Smooth muscle cell (in vitro differentiated cells): ENCODE measurements around the gene NPIPB4. TPM values are rescaled to one million over a fixed set of nuclear protein-coding genes. Genes with fewer than 3 reads are reported as not detected.
A peak's percentile ranks its signal among the peaks of the same experiment; 100 is the strongest.
"Not testable (repeated sequence)": the region's sequence is repeated elsewhere in the genome, so short reads cannot be mapped to it uniquely, and the experiment has no call there.

Experiments
- DNase-seq: peaks from one replicate; lab custom pipeline; 2025; ENCODE audit not compliant: unreplicated experiment; lab: John Stamatoyannopoulos, UW
- H2AFZ ChIP-seq: fragments of 200-600 bp; sonication (generic); 2 replicates; pipeline ENCODE4 v1.6.0; 2016; ENCODE audit warnings: antibody characterized with exemption, low read depth, mild to moderate bottlenecking
- H3F3A ChIP-seq: fragments of 200-600 bp; sonication (generic); 2 replicates; pipeline ENCODE4 v1.6.0; 2017; ENCODE audit warnings: antibody characterized with exemption, low read depth
- H3K27ac ChIP-seq: fragments of 200-600 bp; sonication (generic); 2 replicates; pipeline ENCODE4 v1.5.1; 2016; ENCODE audit warnings: low read depth, mild to moderate bottlenecking
- H3K27me3 ChIP-seq: fragments of 200-600 bp; sonication (generic); 2 replicates; pipeline ENCODE4 v1.6.1; 2016; ENCODE audit warnings: low read depth, mild to moderate bottlenecking
- H3K36me3 ChIP-seq: fragments of 200-600 bp; sonication (generic); 2 replicates; pipeline ENCODE4 v1.5.1; 2016; ENCODE audit warnings: low read depth
- H3K4me1 ChIP-seq: fragments of 200-600 bp; sonication (generic); 2 replicates; pipeline ENCODE4 v1.5.1; 2016; ENCODE audit warnings: low read depth
- H3K4me2 ChIP-seq: fragments of 200-600 bp; sonication (generic); 2 replicates; pipeline ENCODE4 v1.6.0; 2016; ENCODE audit warnings: mild to moderate bottlenecking
- H3K4me3 ChIP-seq: fragments of 200-600 bp; sonication (generic); 2 replicates; pipeline ENCODE4 v1.5.1; 2016; ENCODE audit warnings: mild to moderate bottlenecking
- H3K79me2 ChIP-seq: fragments of 200-600 bp; sonication (generic); 2 replicates; pipeline ENCODE4 v1.6.0; 2016; ENCODE audit warnings: low read depth, mild to moderate bottlenecking
- H3K9ac ChIP-seq: fragments of 200-600 bp; sonication (generic); 2 replicates; pipeline ENCODE4 v1.6.0; 2016; ENCODE audit warnings: low read depth
- H3K9me3 ChIP-seq: fragments of 200-600 bp; sonication (generic); replicated peaks from 2 replicates; pipeline ENCODE4 v1.5.1; 2016; ENCODE audit warnings: low read depth
- H4K20me1 ChIP-seq: fragments of 200-600 bp; sonication (generic); 2 replicates; pipeline ENCODE4 v1.6.0; 2016; ENCODE audit warnings: low read depth
- WGBS: methylation state at CpG from one replicate; pipeline ENCODE4 v1.1.7; 2016; ENCODE audit warnings: low lambda C conversion rate; 5-methylcytosine and 5-hydroxymethylcytosine counted together
- polyA plus RNA-seq: library from polyadenylated mRNA; unstranded; fragments of >200 nt; fragmentation: Nextera tagmentation; extraction: Ambion mirVana; gene quantifications from 2 replicates; pipeline ENCODE4 v1.2.1, GENCODE V29; 2016
- small RNA-seq: library from RNA; depleted of rRNA; stranded (forward); fragments of <200 nt; gene quantifications from one replicate; pipeline ENCODE3, GENCODE V24; 2014
- total RNA-seq: library from RNA; depleted of rRNA; stranded (reverse); fragments of >200 nt; gene quantifications from 2 replicates; pipeline ENCODE4 v1.2.3, GENCODE V29; 2014
- TF ChIP-seq, protein P1 (sequence below): fragments of 200-600 bp; sonication (generic); IDR thresholded peaks from 2 replicates; pipeline ENCODE4 v1.5.1; 2017; ENCODE audit warnings: borderline replicate concordance, mild to moderate bottlenecking, antibody characterized with exemption; ENCODE audit not compliant: insufficient read depth, poor library complexity, severe bottlenecking

The NPIPB4 gene
- total and polyA plus RNA-seq, 2 experiments from 2014 or later = 10.8 to 11.4 TPM

DNA sequence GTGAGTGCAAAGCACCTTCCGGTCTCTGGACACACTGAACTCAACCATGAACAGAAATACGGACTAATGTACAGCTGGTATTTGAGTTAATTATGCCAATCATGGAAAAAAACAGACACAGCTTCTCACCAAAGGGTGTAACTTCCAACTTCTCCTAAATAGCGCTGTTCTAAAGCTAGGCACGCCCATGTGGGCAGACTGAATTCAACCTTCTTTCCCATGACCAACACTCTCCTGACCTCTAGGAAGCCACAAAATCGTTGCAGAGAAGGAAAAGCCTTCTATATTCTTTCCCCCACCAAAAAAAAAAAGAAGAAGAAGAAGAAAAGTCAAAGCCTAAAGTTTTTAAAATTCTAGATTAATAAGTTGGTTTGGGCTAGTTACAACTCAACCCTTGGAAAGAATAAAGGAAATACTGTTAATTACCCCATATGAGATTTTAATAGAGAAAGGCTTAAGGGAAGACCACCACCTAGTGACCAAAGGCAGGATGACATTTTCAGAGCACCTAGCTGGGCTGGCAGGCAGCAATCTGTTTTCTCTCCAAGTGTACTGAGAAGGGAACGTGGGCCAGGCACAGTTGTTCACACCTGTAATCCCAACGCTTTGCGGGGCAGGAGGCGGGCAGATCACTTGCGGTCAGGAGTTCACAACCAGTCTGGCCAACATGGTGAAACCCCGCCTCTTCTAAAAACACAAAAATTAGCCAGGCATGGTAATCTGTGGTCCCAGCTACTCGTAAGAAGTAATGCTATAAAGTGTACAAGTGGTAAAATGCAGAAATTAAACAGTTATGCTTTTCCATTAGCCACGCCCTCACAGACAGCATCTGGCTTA is 55.8 kb downstream of the NPIPB4 start:
- not testable (repeated sequence) for H3K79me2 ChIP-seq, H4K20me1 ChIP-seq, H3K27me3 ChIP-seq, H3K4me3 ChIP-seq, H3K4me2 ChIP-seq, H3K36me3 ChIP-seq, H3K9me3 ChIP-seq, H2AFZ ChIP-seq, H3K4me1 ChIP-seq, H3K9ac ChIP-seq, DNase-seq, H3K27ac ChIP-seq, H3F3A ChIP-seq
- 78% methylated on average over 11 of the region's 13 CpGs for WGBS
- TF ChIP-seq, protein P1, sequence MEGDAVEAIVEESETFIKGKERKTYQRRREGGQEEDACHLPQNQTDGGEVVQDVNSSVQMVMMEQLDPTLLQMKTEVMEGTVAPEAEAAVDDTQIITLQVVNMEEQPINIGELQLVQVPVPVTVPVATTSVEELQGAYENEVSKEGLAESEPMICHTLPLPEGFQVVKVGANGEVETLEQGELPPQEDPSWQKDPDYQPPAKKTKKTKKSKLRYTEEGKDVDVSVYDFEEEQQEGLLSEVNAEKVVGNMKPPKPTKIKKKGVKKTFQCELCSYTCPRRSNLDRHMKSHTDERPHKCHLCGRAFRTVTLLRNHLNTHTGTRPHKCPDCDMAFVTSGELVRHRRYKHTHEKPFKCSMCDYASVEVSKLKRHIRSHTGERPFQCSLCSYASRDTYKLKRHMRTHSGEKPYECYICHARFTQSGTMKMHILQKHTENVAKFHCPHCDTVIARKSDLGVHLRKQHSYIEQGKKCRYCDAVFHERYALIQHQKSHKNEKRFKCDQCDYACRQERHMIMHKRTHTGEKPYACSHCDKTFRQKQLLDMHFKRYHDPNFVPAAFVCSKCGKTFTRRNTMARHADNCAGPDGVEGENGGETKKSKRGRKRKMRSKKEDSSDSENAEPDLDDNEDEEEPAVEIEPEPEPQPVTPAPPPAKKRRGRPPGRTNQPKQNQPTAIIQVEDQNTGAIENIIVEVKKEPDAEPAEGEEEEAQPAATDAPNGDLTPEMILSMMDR = peak; percentile 38

DNA sequence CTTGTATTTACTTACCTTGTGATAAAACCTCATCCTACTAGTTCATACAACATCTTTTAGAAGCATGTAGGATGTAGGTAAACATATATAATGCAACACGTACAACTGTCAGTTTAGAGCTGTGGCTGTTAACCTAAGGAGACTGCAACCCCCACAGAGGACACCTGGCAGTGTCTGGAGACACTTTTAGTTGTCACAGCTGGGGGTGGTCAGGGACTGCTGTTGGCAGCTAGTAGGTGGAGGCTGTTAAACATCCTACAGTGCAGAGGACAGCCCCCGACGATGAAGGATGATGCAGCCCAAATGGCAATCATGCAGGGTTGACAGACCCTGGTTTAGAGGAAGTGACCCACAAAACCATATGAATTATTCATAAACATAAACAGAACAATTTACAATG is 59.0 kb downstream of the NPIPB4 start:
- not testable (repeated sequence) for H3K27ac ChIP-seq, H3F3A ChIP-seq, H3K79me2 ChIP-seq, H3K27me3 ChIP-seq, H3K36me3 ChIP-seq, H3K4me2 ChIP-seq, H3K4me3 ChIP-seq, H2AFZ ChIP-seq, H4K20me1 ChIP-seq, H3K4me1 ChIP-seq, H3K9me3 ChIP-seq, H3K9ac ChIP-seq, DNase-seq
- no CpG with 5 or more reads among the region's 3 CpGs for WGBS

DNA sequence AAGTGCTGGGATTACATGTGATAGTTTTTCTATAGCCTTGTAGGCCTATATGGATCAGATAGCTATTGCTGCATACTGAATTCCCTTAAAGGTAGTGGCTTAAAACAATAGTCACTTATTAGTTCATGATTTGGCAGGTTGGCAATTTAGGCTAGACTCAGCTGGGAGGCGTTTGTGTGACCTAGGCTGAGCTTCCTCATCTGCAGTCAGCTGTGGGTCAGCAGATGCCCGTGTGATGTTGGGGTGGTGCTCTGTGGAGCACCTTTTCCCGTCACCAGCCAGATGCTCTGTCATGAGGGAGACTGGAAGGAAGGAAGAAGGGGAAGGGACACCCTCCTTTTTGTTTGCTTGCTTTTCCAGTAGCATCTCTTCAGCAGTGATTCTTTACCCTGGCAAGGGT is 64.2 kb downstream of the NPIPB4 start:
- not testable (repeated sequence) for H3K79me2 ChIP-seq, H3K9me3 ChIP-seq, H3K27me3 ChIP-seq, DNase-seq, H3F3A ChIP-seq, H3K4me3 ChIP-seq, H3K36me3 ChIP-seq, H3K4me2 ChIP-seq, H4K20me1 ChIP-seq, H2AFZ ChIP-seq, H3K9ac ChIP-seq, H3K4me1 ChIP-seq, H3K27ac ChIP-seq
- WGBS = 94% methylated on average over 3 of the region's 3 CpGs

DNA sequence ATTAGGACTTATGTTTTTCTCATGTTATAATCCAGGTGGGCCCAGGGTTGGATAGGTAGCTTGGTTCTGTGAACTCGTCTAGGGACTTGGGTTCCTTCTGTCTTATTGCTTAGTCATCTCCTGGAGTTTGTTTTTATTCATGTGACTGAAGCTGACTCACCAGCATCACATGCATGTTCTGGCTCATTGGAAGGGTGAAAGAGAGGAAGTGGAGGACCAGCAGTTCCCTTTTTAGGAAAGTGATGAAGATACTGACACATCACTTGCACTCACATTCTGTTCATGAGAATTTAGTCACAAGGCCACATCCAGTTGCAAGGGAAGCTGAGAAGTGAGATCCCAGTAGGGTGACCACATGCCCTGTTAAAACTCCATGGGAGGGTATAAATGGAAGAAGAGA is 67.0 kb downstream of the NPIPB4 start:
- H3K27ac ChIP-seq, H3K27me3 ChIP-seq, H2AFZ ChIP-seq, DNase-seq, H3K4me3 ChIP-seq, H3K9me3 ChIP-seq, H4K20me1 ChIP-seq, H3K4me1 ChIP-seq, H3K79me2 ChIP-seq, H3F3A ChIP-seq, H3K9ac ChIP-seq, H3K36me3 ChIP-seq, H3K4me2 ChIP-seq: not testable (repeated sequence)
- 9% methylated on average over 1 of the region's 1 CpG for WGBS

Small RNA genes lying within 50 kb of the gene (small RNA-seq; reads per million reads assigned to genes)
- not detected for gene AC092375.3

Other genes starting within 250 kb of the NPIPB4 start
- gene IGSF6, start 205.1 kb downstream of the NPIPB4 start, total RNA-seq = not detected in 2 replicates
- 0.06 and 0.13 TPM in 2 replicates for gene IGSF6, start 205.1 kb downstream of the NPIPB4 start, polyA plus RNA-seq
- gene OTOA, start 193.8 kb downstream of the NPIPB4 start, total RNA-seq = 0.31 TPM in 1 of 2 replicates, not detected in the other
- gene OTOA, start 193.8 kb downstream of the NPIPB4 start, polyA plus RNA-seq = not detected in 2 replicates
- 103 and 132 TPM in 2 replicates for gene UQCRC2, start 95.6 kb upstream of the NPIPB4 start, total RNA-seq
- gene UQCRC2, start 95.6 kb upstream of the NPIPB4 start, polyA plus RNA-seq = 115 and 126 TPM in 2 replicates
- gene PDZD9, start 143.4 kb upstream of the NPIPB4 start, total RNA-seq = not detected in 2 replicates
- 0.21 TPM in 1 of 2 replicates, not detected in the other for gene PDZD9, start 143.4 kb upstream of the NPIPB4 start, polyA plus RNA-seq
- 18.6 and 20.7 TPM in 2 replicates for gene MOSMO, start 150.4 kb upstream of the NPIPB4 start, total RNA-seq
- gene MOSMO, start 150.4 kb upstream of the NPIPB4 start, polyA plus RNA-seq = 2.8 and 4.8 TPM in 2 replicates
- gene VWA3A, start 234.8 kb upstream of the NPIPB4 start, total RNA-seq = not detected in 2 replicates
- gene VWA3A, start 234.8 kb upstream of the NPIPB4 start, polyA plus RNA-seq = not detected in 2 replicates